HG02588 (cell line): Measurements from ENCODE around the gene TMEM203.

Experiments
- ATAC-seq: cut with Tn5 transposase; IDR thresholded peaks from one replicate; pipeline ENCODE4 v1.9.1; 2021; ENCODE audit warnings: mild to moderate bottlenecking, moderate library complexity; ENCODE audit not compliant: unreplicated experiment

The TMEM203 gene

DNA sequence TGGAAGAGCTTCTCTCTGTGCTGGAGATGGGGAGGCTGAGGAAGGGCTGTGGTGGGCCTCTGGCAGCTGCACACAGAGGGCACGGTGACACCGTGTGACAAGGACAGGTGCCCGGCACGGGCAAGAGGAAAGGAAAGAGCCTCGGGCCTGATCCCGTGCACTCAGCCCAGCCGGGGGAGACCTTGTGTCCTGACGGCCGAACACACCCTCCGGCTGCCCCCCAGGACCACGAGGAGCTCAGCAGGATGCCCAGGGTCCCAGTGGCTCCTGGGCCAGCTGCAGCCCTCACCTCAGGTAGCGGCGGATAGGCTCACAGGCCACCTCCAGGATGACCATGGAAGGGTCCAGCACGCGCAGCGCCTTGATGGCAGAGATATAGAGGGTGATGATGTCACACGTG, 22.6 kb downstream of the TMEM203 start:
- no peak for ATAC-seq

DNA sequence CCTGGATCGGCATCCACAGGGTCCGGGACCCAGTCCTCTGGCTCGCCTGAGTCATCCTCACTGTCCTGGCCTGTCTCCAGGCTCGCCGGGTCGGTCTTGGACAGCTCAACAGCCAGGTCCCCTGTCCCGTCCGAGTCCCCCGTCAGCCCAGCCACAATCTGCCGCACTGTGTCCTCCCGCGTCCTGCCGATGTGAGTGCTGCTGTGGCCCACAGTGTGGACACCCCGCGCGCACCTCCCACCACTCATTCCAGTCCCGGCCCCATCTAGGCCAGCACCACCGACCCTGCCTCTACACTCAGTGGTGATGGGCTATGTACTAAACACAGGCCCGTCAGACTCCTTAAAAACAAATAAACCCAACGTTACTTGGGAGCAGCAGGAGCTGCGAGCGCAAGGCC, 23.8 kb downstream of the TMEM203 start:
- ATAC-seq, result no peak

DNA sequence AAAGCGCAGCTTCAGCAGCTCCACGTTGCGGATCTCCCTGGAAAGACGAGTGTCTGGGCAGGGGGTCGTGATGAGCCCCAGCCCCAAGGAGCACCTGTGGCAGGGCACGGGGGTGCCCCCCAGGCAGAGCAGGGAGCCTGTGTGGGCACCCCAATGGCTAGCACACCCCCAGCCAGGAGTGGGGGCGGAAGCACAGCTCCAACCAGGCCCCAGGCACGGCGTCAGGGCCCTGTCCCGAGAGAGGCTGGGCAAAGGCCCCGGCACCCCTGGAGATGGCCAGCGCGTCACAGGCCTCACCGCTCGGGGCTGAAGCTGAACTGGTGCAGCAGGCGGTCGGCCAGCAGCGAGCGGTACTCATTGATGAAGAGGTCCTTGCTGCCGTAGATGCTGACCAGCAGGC, 25.0 kb downstream of the TMEM203 start:
- ATAC-seq, result no peak

DNA sequence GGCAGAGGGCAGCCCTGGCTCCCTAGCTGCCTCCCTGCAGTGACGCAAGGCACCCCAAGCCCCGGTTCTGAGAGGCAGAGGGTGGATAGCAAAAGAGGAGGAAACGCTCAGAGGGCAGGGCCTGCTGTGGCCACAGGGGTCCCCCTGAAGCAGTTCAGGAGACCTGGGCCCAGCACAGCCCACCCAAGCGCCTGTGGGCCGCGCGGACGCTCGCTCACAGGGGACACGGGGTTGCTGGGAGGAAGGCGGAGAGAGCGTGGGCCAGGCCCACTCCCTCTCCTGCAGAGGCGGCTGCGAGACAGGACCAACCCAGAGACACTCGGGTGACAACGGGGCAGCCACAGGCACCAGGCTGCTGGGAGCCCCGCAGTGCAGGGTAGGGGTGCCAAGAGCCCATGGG, 25.7 kb downstream of the TMEM203 start:
- ATAC-seq, result no peak

DNA sequence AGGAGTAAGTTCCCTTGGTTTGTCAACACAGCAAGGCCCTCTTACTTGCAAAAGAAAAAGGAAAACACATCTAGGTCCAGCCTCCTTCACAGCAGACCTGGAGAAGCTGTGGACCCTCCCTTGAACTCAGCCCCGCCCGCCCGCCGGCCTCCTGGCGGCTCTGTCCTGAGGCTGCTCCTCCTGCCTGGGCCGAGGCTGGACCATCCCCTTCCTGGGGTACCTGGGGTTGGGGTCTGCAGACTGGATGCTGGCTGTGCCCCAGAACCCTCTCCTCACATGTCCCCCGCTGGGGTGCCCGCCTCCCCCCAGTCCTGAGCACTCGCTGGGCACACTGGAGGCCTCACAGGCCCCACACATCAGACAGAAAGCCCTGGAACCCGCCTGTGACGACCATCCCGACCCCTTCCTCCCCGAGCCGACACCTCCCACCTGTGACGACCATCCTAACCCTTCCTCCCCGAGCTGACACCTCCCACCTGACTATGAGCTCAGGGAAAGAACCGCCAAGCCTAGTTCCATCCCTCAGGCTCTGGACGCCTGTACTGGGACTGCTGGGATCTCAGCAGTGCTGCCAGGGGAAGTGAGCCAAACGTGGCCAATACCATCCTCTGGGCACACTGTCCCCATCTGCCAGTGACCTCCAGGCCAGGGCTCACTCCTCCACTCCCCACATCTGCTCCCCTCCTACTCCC, 26.4 kb downstream of the TMEM203 start:
- no peak for ATAC-seq

DNA sequence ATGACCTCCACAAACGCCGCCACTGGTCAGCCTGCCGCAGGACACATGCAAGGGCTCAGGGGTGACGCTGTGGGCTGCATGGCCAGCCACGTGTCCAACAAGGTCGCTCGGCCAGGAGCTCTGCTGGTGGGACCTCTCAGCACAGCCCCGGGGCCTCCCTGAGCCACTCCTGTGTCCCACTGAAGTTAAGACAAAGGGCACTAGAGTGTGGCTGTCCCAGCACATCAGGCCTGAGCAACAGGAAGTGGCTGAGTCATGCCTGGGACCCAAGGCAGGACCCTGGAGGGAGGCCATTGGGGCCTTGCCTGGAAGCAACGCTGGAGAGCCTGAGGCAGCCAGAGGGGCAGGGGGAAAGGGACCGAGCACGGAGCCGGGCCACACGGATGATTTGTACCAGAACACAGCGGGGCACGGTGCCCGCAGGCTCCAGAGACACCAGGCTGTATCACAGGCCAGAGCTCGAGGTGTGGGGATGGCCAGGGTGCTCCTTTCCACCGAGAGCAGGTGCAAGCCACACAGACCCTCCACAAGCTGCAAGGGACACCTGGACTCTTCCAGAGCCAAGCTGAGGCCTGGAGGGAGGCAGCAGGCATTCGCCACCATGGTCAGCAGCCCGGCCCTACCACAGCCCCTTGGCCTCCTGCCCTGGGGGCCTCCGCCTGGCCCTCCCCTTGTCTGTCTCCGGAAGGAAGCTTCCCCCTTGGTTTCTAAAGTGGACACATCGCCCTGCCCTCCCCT, 27.1 kb downstream of the TMEM203 start:
- ATAC-seq, result no peak

DNA sequence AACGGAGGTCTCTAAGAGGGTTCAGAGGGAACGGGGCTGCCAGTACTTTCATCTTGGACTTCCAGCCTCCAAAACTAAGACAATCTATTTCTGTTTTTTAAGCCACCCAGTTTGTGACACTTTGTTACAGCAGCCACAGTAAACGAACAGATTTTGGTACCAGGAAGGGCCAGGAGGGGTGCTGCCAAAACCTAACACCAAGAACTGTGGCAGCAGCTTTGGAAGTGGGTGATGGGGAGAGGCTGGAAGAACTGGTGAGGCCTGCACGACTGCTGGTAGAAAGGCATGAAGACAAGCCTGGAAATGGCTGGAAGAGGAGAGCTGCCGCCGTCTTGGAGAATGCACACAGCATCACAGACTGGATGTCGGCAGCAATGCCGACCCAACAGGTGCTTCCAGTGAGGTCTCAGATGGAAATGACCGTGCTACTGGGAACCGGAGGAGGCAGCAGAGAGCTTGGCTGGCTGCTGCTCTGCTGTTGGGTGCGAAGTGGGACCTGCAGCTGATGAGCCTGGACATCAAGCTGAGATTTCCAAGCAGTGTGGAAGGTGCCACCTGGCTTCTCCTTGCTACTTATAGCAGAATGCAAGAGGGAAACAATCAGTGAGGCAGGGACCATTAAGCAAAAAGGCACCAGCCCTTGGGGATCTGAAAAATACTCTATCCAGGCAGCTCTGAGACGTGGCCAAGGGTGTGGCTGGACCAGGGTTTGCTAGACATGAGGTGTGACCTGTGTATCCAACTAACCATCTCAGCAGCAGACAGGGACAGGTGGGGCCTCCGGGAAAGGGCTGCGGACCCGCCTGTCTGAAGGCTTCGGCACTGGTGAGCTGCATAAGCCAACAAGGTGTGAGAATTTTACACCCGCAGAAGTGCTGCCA, 28.9 kb downstream of the TMEM203 start:
- ATAC-seq, result no peak

DNA sequence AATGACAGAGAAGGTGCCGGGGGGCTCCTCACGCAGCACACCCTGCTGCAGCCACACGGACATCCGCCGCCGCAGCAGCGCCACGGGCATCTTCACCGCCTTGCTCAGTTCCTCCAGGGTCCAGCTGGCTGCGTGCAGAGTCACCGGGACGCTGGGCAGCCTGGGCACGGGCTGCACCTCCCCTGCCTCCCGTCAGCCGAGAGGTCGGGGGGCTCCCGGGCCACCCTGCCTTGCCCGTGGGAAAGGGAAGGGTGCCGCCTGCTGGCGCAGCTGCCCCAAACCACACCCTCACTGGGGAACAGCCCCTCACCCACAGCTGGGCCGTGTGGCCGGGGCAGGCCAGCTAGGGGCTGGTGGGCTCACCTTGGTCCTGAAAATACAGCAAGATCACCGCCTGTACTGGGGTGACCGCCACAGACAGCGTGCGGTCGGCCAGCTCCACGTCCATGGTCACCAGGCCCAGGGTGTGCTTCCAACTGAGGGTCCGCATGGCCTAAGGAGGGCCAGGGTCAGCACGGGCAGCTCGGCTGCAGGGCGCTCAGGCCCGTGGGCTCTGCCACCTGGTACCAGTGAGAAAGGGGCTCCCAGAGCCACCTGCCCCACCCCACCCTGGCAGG, 30.0 kb downstream of the TMEM203 start:
- ATAC-seq, result no peak

DNA sequence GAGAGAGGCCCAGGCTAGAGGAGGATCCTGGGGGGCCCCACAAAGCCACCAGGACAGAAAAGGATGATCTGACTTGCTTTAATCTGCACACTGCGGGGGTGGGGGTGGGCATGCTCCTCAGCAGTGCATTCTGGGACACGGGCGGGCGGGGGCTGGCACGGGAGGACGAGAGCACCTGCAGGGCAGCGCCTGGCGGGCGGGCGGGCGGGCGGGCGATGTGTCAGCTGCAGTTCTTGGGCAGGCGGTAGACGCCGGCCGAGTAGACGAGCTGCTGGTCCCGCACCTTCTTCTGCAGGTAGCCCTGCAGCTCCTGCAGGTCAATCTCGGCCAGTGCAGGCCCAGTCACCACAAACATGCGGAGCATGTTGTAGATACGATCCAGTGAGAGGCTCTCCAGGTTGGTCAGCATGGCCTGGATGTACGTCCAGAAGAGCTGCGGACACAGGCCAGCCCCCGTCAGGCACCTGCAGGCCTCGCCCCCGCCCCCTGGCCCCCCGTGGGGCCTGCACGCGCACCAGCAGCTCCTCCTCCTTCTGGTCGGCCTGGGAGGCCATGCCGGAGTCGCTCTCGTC, 30.6 kb downstream of the TMEM203 start:
- no peak for ATAC-seq

DNA sequence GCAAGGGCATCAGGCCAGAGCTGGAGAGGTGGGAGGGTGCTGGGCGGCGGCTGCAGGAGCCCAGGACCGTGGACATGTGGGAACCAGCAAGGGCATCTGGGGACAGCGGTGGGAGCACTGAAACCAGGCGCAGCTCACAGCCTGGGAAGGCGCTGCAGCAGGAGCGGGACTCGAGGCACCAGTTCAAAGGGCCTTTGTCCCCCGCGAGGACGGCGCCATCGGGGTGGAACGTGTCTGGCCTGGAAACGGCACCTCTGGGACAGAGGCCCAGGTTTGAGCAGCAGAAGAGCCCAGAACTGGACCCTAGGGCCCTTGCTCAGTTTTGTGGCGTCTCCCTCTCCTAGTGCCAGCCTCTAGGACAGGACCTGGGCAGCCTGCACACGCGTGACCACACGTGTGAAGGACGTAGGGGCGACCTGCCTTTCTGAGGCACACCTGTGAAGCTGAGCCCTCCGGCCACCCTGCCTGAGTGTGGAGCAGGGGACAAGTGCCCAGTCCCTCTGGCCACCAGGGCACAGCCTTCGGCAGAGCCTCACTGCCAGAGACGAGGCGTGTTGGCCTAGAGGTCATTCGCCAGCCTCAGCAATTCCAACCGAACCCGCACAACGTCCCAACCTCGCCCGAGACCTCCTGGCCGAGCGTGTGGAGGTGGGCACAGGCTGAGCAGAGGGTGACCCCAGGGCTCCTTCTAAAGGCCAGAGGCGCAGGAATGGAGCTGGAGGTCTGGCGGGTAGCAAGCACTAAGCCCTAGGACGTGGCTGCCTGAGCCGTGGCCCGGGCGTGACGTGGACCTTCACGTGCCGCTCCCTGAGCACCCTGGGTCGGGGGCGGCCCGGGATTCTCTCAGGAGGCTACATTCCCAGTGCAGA, 31.4 kb downstream of the TMEM203 start:
- ATAC-seq, result no peak

DNA sequence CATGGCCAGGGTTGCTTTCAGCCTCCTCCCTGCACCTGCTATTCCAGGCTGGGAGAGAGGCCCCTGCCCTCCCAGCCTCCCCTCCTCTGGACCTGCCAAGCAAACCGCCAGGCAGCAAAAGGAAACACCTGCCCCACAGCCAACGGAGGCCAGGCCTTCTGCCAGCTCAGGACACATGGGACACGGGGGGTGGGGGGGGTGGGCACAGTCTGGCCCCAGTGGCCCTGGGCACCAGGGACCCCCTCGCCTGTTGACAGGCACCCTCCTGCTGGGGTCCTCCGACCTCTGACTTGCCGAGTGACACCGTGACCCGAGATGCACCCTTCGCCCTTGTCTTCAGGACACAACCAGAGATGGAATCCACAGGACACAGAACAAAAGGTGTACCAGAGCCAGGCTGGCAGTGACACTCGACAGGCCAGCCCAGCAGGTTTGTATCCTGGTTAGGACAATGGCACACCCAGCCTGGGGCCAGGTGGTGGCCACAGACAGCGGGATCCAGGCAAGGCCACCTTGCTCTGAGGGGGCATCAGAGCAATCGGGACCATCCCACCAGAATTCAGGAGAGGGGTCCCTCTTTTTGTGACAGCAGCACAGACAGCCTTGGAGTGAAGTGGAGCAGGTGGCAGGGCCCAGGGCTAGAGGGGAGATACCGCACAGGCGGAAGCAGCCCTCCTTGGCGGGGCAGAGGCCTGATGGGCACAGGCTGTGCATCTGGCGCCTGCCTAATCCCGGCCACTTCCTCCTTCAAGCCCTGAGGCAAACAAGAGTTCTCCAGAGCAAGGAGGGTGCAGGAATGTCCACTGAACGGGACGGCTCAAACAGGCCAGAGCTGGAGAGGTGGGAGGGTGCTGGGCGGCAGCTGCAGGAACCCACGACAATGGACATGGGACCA, 32.3 kb downstream of the TMEM203 start:
- no peak for ATAC-seq

DNA sequence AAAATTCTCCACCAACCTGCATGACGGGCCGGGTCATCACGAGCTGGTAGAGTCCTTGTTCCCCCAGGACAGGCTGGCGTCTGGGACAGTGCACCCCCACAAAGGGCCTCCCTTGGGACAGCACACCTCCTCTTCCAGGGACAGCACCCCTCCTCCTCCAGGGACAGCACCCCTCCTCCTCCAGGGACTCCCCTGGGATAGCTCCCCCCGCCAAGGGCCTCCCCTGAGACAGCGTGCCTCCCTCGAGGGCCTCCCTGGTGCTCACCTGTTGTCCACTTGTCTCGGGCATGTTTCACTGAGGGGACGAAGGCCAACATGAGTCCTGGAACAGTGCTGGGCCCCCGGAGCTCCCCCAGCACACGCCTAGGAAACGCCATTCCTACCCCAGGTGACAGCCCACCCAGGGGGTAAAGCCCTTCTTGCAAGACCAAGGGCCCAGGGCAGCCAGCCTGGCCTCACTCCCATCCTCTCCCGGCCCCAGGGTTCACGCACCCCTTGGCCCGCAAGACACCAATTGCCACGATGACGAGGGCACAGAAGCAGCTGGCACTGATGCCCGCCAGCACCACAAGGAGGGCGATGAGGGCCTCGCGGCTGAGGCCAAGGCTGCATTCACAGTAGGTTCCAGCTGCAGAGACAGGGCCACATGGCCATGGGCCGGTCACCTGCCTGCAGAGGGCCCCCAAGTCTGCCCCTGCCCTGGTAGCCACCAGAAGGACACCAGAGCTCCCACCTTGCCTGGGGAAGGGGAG, 34.1 kb downstream of the TMEM203 start:
- no peak for ATAC-seq

DNA sequence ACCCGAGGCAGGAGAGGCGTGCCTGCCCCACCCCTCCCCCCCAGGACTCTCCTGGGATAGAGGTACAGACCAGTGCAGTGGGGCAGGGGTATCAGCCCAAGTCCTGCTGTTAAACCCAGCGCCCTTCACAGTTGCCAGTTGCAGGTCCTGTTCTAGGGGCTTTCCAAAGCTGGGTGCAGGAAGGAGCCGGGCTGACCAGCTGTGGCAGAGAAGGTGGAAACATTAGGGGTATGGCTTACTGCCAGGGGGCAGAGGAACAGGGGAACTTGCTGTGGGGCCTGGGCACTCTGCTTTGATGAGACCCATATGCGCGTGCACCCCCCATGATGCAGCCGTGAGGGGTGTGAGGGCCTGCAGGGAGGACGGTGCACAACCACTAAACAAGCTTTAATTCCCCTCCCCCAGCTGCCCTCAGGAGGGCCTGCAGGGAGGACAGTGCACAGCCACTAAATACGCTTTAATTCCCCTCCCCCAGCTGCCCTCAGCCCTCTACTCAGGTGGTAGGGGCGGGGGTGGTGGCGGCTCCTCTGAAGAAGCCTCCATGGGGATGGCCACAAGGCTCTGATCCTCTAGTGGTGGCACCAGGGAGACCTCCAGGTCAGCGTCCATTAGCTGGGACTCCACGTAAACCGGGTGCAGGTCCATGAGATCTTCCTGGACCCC, 34.8 kb downstream of the TMEM203 start:
- ATAC-seq, result no peak

DNA sequence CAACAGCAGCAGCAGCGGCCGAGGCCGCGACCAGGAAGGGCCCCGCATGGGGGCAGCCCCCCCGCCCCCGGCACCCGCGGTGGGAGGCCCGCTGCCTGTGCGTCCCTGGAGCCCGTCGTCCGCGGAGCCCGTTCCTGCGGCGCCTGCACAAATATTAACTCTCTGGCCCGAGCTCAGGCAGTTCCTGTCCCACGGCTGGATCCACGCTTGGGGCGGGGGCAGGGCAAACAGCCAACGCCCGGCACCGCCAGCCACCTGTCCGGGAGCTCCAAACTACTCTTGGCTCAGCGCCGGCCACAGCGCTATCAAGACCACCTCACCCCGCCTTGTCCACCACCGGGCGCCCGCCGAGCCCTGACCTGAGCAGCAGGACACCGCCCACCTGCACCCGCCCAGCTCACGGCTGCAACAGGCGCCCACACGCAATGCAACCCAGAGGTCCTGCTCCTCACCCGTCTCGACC, 35.5 kb downstream of the TMEM203 start, which contains the start of gene LRRC26:
Gene LRRC26, minus strand, starts transcription at position 156 of the 463 bp plus-strand sequence. Its CDS starts 108 bp downstream, at position 48.
- no peak for ATAC-seq

DNA sequence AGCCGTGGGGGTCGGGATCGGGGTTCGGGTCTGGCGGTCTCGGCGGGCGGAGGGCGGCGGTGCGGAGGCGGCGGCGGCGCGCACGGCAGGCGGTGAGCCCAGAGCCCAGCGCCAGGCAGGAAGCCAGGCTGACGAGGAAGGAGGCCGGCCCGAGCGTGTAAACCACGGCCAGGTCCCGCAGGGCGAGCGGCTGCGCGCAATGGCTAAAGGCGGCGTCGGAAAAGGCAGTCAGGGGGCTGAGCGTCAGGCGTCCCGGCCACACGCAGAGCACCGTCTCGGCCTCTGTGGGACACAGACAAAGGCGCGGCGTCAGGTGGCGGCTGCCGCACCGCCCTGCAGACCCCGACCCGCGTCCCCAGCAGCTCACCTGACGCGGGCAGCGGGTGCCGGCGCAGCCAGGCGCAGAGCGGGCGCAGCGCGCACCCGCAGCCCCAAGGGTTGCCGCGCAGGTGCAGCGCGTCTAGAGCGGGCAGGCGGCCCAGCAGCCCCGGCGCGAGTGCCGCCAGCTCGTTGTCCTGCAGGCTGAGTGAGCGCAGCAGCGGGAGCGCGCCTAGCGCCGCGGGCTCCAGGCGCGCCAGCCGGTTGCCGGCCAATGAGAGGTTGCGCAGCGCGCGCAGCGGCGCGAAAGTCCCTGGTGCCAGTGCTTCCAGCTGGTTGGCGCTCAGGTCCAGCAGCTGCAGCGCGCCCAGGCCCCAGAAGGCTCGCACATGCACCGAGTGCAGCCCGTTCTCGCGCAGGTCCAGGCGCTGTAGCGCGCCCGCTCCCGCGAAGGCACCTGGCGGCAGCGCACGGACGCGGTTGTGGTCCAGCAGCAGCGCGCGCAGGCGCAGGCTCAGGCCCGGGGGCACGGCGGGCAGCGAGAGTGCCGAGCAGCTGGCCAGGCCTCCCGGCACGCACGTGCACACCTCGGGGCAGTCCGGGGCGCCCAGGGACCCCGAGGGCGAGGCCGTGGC, 36.3 kb downstream of the TMEM203 start:
- no peak for ATAC-seq

DNA sequence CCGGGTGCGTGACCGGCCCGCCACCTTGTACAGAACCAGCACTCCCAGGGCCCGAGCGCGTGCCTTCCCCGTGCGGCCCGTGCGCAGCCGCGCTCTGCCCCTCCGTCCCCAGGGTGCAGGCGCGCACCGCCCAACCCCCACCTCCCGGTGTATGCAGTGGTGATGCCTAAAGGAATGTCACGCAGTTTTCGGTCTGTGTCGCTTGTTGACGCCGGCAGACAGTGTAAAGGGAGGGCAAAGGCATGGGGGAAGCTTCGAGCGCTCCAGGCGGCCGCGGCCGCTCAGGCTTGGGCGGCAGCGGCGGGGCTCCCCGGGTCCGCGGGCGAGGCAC, 36.9 kb downstream of the TMEM203 start:
- no peak for ATAC-seq
